Stimulated activated CD4-positive, alpha-beta T cell treated with anti-CD3 and anti-CD28 coated beads, Interleukin-2, amount 100 ng/mL, for 48 hours (primary cell): ENCODE data around the gene SCP2.

ENCODE experiments used
- DNase-seq, 2 donors: peaks; one replicate each; pipeline ENCODE4 v3.0.0-alpha.2; 2020

The SCP2 gene, protein sequence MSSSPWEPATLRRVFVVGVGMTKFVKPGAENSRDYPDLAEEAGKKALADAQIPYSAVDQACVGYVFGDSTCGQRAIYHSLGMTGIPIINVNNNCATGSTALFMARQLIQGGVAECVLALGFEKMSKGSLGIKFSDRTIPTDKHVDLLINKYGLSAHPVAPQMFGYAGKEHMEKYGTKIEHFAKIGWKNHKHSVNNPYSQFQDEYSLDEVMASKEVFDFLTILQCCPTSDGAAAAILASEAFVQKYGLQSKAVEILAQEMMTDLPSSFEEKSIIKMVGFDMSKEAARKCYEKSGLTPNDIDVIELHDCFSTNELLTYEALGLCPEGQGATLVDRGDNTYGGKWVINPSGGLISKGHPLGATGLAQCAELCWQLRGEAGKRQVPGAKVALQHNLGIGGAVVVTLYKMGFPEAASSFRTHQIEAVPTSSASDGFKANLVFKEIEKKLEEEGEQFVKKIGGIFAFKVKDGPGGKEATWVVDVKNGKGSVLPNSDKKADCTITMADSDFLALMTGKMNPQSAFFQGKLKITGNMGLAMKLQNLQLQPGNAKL

DNA sequence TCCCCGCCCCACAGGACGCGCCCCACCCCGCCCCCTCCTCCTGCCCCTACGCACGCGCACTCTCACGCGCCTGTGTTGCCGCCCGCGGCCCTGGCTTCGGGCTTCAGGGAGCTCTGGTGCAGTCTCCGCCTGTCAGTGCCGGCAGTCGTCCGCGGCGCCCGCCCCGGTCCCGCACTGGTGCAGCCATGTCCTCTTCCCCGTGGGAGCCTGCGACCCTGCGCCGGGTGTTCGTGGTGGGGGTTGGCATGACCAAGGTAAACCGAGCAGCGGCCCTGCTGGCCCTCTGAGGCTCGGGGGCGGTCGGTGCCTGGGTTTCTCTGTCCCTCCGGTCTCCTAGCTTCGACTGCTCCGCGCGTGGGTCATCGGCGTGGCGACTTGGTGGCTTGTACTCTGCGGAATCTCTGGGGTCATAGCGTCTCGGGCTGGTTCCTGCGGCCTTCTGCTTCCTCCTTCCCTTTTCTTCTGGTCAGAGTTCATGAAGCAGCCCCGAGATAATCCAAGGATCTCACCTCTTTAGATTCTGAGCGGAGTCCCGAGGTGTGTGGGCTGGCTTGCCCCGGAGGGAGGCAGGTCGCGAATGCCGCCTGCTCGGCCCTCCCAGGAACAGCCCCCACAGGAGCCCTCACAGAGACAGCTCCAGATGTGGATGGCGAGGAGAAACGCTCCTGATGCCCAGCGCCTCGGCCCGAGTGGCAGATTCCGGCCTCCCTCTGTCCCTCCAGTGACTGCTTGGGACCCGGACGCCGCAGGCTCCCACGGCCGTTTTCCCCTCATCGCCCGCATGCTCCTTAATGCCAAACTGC lies at the start of gene SCP2:
TSS of gene SCP2 (plus strand) at position 65 of the 803 bp plus-strand sequence. CDS start at position 186, 121 bp downstream.
- peak; percentile 68 to 81 for DNase-seq

DNA sequence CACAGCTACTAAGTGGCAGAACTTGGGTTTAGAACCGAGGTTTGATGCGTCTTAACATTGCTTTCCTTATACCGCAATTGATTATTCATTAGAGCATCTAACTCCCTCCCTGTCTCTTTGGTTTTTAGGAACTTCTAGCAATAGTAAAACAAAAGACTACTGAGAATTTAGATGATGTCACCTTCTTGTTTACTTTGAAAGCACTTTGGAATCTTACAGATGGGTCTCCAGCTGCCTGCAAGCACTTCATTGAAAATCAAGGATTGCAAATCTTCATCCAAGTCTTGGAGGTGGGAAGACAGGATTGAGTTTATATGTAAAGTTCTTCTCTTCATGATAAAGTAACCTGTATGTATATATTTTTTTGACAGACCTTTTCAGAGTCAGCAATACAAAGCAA lies 49.5 kb upstream of the SCP2 start:
- DNase-seq: no peak

DNA sequence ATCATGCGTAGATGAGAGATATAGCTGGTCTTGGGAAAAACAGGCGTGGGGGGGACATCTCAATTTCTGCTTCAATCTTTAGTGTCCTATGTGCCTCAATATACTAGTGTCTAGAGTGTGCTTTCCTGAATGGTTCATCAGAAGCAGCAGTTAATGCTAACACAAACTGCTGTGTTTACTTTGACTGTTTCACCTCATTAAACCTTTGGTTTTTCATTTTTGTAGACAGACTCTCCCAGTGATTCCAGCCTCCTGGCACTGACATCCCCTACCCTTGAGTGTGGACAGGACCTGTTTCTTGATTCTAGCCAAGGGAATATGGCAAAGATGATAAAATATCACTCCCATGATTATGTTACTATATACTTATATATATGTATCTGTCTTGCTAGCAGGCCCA lies 46.9 kb upstream of the SCP2 start:
- no peak for DNase-seq

DNA sequence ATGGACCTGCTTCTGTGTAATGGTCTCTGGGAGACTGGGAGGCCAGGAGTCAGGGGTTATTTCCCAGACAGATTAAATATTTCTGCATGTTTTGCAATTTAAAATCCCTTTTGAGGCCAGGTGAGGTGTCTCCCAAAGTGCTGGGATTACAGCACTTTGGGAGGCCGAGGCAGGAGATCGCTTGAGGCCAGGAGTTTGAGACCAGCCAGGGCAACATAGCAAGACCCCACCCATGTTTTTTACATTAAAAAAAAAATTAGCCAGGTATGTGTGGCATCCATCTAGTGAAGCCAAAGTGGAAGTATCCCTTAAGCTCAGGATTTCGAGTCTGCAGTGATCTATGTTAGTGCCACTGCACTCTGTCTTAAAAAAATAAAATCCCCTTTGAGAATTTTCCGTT lies 39.6 kb upstream of the SCP2 start:
- DNase-seq: no peak

DNA sequence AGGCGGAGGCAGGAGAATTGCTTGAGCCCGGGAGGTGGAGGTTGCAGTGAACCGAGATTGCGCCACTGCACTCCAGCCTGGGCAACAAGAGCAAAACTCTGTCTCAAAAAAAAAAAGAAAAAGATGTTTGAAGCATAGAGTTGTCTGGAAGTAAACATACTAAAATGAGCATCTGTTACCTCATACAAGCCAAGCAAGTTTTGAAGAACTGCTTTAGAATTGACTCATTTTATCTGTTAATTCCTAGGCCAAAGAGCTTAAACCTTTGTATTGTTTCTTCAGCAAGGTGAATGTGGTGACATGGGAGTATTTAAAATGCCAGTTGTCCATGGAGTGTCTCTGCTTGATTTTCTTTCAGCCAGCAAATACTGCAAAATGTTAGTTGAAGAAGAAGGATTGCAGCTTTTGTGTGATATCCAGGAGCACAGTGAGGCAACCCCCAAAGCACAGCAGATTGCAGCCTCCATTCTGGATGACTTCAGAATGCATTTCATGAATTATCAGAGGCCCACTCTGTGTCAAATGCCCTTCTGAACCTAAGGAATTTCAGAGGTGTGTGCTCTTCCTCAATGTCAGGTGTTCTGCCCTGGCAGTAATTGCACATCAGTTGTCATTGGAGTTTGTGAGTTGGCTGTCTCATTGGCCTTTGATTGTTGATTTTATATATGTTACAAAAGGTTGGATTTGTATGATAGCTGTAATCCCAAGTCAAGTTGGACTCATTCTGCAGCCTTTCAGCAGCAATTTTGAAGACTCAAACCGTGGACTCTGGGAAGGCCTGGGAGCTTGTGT lies 34.5 kb upstream of the SCP2 start:
- DNase-seq: no peak

DNA sequence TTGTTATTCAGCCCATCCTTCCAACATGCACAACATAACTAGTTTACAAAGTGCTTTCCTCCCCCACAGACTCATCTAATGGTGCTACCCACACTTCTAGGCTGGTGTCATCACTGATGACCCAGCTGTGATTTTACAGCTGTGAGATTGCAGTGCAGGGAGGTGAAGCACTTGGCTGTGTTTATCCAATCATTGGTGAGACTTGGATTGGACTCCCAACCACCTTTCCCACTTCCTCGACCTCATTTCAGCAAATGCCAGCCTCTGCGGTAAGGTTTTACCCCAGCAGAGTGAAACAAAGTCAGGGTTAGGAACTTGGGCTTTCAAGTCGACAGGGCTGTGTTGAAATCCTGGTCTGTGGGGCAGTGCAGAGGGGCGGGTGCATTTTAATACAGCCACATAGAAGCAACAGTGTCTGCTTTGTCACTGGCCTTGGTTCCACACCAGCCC lies 27.6 kb upstream of the SCP2 start:
- DNase-seq: no peak

DNA sequence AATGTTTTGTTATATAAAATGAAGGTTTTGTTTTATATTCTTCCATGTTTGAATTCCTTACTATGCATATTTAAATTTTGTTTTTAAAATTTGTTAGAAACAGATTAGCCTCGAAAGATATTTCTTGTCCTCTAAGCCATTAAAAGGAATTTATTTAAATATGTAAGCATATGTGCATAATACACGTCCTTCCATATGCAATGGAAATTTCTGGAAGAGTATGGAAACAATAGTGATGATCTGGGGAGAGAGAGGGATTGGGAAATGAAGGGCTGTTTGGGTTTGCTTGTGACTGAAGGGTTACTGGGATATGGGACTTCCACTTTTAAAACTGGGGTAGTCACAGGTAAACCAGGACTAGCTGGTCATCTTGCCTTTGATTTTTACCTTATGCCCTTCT lies 26.7 kb upstream of the SCP2 start:
- DNase-seq: no peak

DNA sequence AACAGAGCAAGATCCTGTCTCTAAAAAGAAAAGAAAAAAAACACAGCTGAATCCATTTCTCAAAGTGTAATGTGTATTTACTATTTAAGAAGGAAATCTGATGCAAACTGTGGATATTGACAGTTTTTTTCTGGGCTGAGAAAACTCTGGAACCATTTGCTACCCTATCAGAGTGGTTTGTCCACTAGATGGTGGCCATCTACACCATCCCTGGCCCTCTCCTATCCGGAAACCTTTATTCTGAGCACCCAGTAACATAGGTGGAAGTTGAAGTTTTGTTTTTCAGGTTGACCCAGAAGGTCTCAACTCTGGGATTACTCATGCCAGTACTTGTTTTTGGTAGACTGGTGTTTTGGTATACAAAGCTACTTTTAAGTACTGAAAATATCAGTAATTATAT lies 25.7 kb upstream of the SCP2 start:
- DNase-seq: no peak

DNA sequence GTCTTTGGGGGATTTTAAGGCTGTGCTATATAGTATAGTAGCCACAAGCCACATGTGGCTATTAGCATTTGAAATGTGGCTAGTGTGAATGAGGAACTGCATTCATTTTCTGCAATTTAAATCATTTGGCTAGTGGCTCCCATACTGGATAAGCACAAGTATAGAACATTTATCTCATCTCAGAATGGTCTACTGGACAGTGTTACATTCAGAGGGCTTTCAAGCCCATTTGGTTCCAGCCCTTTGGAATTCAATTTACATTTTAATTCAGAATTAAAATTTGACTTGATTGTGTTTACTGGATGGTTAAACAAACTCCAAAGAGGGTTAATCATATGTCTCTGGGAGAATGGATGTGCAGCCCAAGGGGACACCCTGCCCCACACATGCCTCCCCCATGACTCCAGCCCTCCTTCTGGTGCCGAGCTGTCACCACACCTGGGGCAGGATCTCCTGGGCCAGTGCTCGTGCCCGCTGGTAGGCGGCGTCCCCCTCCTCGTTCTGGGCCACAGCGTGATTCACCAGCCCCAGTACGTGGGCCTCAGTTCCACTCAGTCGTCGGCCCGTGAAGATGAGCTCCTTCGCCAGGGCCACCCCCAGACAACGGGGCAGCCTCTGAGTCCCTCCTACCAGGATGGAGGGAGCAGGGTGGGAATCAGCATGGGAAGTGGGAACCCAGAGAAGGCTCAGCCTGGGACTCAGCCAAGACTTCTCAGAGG lies 22.7 kb upstream of the SCP2 start:
- no peak for DNase-seq

DNA sequence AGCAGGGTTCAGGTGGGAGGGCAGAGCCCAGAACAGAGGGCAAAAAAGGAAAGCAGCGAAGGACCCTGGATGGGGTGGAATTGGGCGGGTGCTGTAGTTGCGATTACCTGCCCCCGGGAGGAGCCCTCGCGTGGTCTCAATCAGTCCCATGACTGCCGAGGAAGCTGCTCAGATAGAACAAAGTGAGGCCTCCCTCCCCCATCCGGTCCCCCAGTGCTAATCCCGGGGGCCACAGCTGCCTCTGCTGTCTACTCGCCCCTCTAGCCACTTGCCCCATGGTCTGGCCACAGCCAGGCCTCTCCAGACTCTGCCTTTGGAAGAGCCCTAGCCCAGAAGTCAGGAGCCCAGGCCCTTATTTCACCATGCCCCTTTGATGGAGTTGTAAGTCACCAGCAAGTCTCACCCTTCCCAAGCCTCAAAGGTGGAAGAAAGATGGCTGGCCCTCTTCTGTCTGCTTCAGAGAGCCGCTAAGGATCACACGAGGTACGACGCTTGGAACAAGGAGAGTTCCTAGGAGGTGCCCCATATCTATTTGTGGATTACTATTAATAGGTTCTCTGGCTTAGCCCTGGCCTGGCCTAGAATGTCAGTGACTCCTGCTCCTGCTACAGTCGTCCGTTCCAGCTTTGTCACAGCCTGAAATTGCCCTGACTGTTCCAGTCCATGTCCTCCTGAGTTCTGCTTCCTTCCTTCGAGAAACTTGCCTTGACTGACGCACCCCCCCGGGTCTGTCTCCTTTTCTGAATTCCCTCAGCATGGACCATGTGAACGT lies 22.0 kb upstream of the SCP2 start:
- peak in 1 of 2 donors; percentile 34 for DNase-seq

DNA sequence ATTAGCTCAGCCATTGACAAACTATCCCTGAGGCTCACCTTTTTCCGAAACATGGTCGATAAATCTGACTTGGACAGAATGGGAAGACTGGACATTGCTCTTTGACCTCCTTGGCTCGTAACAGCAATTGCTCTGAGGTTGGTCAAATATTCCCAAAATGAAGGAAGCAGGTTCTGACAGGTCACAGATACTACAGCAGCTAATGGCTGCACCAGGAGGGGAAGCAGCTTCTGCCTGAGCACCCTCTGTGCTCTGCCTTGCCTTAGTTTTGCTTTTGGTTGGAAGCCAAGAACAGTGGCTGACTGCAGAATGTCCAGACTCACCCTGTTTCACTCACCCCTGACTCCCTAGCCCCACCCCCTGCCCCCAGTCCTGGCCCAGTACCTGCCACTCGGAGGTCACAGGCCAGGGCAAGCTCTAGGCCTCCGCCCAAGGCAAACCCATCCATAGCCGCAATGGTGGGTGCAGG lies 20.9 kb upstream of the SCP2 start:
- no peak for DNase-seq

DNA sequence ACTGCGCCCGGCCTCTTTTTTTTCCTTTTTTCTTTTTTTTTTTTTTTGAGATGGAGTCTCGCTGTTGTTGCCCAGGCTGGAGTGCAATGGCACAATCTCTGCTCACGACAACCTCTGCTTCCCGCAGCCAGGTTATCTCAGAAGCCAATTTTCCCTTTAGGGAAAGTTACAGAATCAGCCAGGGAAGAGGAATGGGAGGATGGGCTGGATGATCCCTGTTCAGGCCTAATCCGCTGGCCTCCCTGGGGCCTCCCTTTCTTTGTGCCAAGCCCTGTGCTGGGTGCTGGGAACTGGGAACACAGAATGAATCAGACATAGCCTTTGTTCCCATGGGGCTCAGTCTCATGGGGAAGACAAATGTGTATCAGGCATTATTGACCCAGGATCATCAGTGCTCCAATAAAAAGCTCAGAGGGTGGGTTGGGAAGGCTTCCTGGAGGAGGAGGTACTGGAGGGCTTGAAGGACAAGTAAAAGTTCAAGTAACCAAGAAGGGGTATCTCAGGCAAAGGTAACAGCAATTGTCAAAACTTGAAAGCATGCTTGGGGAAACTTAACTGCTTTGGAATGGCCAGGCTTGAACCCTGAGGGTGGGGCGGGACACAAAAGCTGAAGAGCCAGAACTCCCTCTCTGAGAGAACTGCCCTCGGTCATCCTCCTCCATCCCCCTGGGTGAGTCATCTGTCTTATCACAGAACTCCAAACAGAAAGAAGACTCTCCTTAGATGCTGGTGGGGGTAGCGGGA lies 19.8 kb upstream of the SCP2 start:
- DNase-seq: no peak

DNA sequence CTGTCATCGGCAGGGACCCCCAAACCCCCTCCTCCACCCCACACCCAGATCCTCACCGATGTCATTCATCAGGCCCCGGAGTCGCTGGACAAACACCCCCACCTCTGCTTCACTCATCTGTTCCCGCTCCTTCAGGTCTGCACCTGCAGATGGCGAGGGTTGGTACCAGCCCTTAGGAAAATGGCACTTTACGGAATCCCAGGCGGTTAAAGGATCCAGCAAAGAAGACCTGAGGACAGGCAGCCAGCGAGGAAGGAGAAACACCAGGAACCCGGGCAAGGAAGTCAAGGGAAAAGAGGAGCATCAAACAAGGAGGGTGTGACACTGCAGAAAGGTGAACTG lies 19.3 kb upstream of the SCP2 start:
- DNase-seq: no peak

DNA sequence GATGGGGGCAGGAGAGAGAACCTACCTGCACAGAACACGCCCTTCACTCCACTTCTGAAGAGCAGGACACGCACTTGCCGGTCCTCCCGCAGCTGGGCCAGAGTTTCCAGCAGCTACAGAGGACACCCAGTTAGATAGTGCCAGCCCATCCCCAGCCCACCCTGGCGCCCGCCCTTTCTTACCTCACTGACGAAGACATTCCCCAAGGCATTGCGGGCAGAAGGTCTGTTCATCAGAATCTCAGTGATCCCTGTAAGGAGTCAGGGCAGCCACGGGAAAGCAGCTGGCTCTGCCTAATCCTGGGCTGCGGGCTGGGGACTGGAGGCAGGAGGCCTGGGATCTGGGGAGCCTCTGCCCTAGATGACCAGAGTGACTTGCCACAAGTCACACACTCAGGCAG lies 15.5 kb upstream of the SCP2 start:
- DNase-seq: no peak

DNA sequence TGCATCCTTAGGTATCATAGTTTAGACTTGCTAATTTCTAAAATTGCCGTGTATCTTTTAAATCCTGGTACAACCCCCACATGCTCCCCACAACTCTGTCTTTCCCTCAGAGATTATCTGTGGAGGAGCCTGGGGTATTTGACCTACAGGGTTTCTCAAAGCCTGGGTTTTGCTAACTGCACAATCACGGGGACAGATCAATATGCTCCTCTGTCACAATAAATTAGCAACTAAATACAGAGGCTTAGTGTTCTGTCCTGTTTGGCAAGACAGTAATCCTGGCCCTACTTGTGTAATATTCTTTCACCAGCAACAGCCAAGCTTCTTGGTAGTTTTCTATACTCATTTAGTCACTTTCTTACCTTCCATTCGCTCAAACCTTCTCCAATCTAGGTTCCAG lies 14.1 kb upstream of the SCP2 start:
- DNase-seq: no peak

DNA sequence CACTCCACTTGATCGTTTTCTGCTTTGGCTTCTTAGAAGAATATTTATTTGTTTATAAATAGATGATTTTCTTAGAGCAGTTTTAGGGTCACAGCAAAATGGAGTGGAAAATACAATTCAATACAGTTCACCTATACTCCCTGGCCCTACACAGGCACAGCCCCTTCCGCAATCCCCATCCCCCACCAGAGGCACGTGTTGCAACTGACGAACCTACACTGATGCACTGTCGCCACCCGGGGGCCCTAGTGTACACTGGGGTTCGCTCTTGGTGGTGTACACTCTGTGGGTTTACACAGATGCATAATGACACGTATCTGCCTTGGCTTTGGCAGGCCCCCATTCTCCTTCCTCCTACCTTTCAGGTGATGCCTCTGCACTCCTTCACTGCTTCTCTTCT lies 13.5 kb upstream of the SCP2 start:
- DNase-seq: no peak

DNA sequence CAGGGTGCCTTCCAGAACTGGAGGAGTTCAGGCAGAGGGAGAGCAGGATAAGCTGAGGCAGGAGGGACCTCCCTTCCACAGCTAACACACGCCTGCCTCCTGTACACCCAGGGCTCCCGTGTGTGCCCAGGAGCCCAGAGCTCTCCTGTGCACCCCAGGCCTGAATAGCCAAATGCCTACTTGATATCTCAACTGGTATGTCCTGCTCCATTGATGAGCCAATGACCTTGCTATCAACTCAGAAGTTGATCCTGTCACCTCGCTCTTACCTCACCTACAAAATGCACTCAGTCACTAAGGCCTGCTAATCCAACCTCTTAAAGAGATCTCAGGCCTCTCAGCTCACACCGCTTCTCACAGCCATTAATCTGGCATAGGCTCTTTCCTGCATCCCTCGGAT lies 12.6 kb upstream of the SCP2 start:
- no peak for DNase-seq

DNA sequence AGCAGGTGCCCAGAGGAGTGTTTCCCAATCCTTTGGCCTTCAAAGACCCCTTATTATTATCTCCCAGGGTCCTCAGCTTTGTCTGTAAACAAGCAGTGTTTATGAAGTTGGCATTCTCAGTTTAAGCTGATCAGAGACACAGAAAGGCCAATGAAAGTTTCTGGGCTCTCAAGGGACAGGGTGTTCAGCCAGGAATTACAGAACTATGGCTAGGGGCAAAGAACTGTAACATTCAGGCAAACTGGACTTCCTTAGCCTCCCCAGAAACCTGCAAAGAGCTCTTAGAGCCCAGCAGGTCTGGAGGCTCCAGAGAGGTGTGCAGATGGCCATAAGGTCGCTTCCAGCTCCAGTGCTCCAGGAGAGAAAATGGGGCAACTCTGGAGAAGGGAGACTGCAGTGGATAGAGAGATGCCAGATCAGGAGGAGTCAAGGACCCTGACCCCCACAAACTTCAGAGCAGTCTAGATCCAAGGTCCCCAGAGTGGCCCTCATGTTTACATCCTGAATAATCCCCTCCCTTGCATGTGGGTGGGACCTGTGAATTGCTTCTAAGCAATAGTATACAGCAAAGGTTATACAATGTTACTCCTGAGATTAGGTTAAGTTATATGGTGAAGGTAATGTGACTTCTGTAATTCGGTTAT lies 11.7 kb upstream of the SCP2 start:
- DNase-seq: no peak

DNA sequence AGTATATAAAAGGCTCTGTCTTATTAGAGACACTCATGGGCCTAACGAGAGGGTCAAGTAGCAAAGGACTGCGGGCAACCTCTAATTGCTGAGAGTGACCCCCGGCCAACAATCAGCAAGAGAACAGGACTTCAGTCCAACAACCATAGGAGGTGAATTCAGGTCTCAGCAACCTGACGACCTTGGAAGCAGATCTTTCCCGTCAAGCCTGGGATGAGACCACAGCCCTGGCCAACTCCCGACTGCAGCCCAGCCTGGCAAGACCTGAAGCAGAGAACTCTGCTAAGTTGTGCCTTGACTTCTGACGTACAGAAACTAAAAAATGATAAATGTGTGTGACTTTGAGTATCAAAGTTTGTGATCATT lies 11.2 kb upstream of the SCP2 start:
- no peak for DNase-seq

DNA sequence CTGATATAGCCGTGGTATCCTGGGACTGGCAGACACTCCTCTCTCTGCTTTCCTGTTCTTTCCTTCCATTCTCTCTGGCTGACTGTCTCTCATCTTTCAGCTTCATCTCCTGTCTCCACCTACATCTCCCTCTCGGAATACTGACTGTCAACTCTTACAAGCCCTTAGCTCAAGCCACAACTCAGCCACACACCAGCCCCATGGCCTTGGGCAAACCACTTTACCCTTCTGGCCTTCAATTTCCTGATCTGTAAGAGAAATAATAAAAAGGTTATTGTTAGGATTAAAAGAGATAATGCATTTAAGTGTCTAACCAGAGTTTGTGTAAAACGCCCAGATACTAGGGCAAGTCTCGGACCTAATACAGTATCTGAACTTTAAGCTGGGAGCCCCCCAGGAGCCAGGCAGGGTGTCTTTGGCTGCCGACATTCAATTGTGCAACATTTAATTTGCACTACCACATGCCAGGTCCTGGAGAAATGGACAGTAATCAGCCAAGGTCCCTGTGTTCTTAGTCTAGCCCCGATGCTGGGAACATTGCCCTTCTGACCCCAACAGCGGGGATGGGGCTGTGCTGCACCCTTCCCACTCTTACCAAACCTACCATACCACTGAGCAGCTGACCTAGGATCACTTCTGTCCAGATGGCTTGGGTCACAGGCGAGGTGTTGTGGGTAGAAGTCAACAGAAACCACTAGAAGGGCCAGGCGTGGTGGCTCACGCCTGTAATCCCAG lies 10.7 kb upstream of the SCP2 start:
- DNase-seq: no peak
